GM23248 (cell line): ENCODE data around the gene SEMA3C.

Experiments
- EZH2 ChIP-seq: fragments of 200-600 bp; sonication (generic); IDR thresholded peaks from 2 replicates; pipeline ENCODE4 v1.6.1; 2018; ENCODE audit warnings: antibody characterized with exemption, mild to moderate bottlenecking; ENCODE audit not compliant: insufficient read depth, poor library complexity, severe bottlenecking
- EZH2phosphoT487 ChIP-seq: fragments of 200-600 bp; sonication (generic); IDR thresholded peaks from 2 replicates; pipeline ENCODE4 v1.6.1; 2018; ENCODE audit warnings: antibody characterized with exemption, moderate library complexity, mild to moderate bottlenecking, low read depth; ENCODE audit not compliant: insufficient read depth

GRCh38 chr7:80705130-80705781 lies 213.6 kb downstream of the SEMA3C start:
- no peak for TF ChIP-seq EZH2phosphoT487
- no peak for TF ChIP-seq EZH2
